Gastroesophageal sphincter (tissue), 4 donors: Measurements from ENCODE around the gene TNFAIP8. TPM values are rescaled to one million over a fixed set of nuclear protein-coding genes. Genes with fewer than 3 reads are reported as not detected.
A peak's percentile ranks its signal among the peaks of the same experiment; 100 is the strongest.

ENCODE experiments used
- ATAC-seq: fragments of 150-250 bp; one replicate; pipeline ENCODE4 v1.9.1; 2016; ENCODE audit warnings: mild to moderate bottlenecking, moderate library complexity
- H3K27ac ChIP-seq, 4 donors: fragments of 200-600 bp; sonication (generic) in 3 of 4; 1 replicate in 3 of 4; 2 replicates in 1 of 4; pipeline ENCODE4 v1.5.1; 2016 to 2019
- H3K27me3 ChIP-seq: fragments of 200-600 bp; sonication (generic); one replicate; pipeline ENCODE4 v1.5.1; 2019
- H3K36me3 ChIP-seq, 2 donors: fragments of 200-600 bp; sonication (generic); one replicate each; pipeline ENCODE4 v1.5.1; 2019; ENCODE audit warnings: control low read depth in 1 of 2
- H3K4me1 ChIP-seq, 3 donors: fragments of 200-600 bp; sonication (generic); 1 replicate in 2 of 3; 2 replicates in 1 of 3; pipeline ENCODE4 v1.5.1; 2016 to 2019; ENCODE audit warnings: control low read depth in 2 of 3
- H3K4me3 ChIP-seq, 2 donors: fragments of 200-600 bp; sonication (generic); one replicate each; pipeline ENCODE4 v1.5.1; 2019; ENCODE audit warnings: mild to moderate bottlenecking in 1 of 2, moderate library complexity in 1 of 2
- H3K9me3 ChIP-seq, 3 donors: fragments of 200-600 bp; sonication (generic); one replicate each; pipeline ENCODE4 v1.5.1; 2017 to 2019; ENCODE audit warnings: control low read depth in 2 of 3
- EP300 ChIP-seq: sonication (generic); formaldehyde crosslinking; IDR thresholded peaks from one replicate; pipeline ENCODE4 v1.6.1; 2017; ENCODE audit warnings: antibody characterized with exemption, mild to moderate bottlenecking
- POLR2A ChIP-seq, 2 donors: fragments of 450-650 bp; IDR thresholded peaks; one replicate each; pipeline ENCODE4 v1.6.1; 2017; ENCODE audit warnings: antibody characterized with exemption in 2 of 2, mild to moderate bottlenecking in 2 of 2, moderate library complexity in 1 of 2
- POLR2AphosphoS5 ChIP-seq: sonication (generic); formaldehyde crosslinking; IDR thresholded peaks from one replicate; pipeline ENCODE4 v1.6.1; 2017; ENCODE audit warnings: antibody characterized with exemption
- WGBS, 2 donors: methylation state at CpG; one replicate each; pipeline ENCODE4 v1.1.5; 2018; ENCODE audit warnings: low coverage in 1 of 2; 5-methylcytosine and 5-hydroxymethylcytosine counted together
- total RNA-seq, 4 donors: library from RNA; depleted of rRNA; stranded (reverse); fragments of >200 nt; gene quantifications; one replicate each; pipeline ENCODE4 v1.1.0, GENCODE V29; 2016
- TF ChIP-seq, protein P1 (sequence below), 4 experiments: fragments of 200-600 bp in 2 of 4; fragments of 450-650 bp in 2 of 4; sonication (generic) in 1 of 4; IDR thresholded peaks; one replicate each; pipeline ENCODE4 v1.5.1; 2017 to 2019; ENCODE audit warnings: antibody characterized with exemption in 4 of 4, mild to moderate bottlenecking in 2 of 4, moderate library complexity in 2 of 4

TNFAIP8 gene
- total RNA-seq, result 10 to 100 TPM; 25.4 to 76.7 (median 31.6) TPM

DNA sequence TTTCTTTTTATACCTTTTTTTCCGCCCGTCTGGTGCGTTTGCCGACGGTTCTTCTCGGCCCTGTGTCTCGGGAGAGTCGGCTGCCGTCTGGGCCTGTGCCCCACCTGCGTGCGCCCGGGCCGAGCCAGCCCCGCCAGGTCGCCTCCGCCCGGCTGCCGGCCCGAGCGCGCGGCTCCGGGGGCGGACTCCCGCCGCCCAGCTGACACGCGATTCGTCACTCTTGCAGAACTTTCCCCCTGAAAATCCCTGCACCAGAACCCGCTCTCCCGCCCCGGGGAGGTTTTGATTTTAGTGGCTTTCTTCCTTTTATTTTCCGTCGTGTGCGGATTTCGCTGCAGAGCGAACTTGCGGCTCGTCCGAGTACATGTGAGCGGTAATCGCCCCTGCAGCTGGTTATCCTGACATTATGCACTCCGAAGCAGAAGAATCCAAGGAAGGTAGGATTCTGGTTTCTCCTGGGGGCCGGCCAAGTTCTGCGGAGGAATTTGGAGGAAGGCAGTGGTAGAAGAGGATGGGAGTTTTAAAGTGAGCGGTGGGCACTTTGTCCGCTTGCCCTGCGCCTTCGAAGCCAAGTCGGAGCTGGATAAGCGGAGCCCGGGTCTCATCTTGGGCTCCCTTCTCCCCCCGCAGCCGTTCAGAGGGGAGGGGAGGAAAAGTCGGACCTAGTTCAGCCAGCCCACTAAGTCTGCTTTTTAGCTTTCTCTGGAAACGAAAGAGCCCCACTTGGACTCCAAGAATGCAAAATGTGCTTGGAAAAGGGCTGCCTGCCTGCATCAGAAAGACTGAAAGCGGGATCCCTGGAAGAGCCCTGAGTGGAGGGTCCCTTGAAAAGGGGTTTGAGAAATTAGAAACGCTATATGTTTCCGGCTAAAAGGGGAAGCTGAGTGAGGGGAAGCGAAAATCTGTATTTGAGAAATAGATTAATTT, at the start of gene TNFAIP8:
TNFAIP8 (plus strand) TSS at position 335 of the 927 bp plus-strand sequence; CDS start at position 407, 72 bp downstream.
- Histone ChIP-seq H3K36me3 (no peaks in the 10 kb centered on the region), H3K27me3 (no peaks in the 10 kb centered on the region), H3K27ac (peak within 1 kb of the TSS; percentile 81 to 91 (median 84)), H3K4me3 (peak within 1 kb of the TSS; percentile 57 to 97), H3K9me3 (no peaks in the 10 kb centered on the region), H3K4me1 (peaks cover 0 to 64% (median 9%) of the 10 kb centered on the region in 3 donors)
- WGBS, 2 donors, result 0 to 1% methylated on average over 29 to 48 of the region's 60 CpGs
- peak; percentile 27 for TF ChIP-seq POLR2AphosphoS5
- TF ChIP-seq POLR2A (IDR thresholded peaks at IDR 0.05), result peak in 1 of 2 donors; percentile 24
- TF ChIP-seq, protein P1, sequence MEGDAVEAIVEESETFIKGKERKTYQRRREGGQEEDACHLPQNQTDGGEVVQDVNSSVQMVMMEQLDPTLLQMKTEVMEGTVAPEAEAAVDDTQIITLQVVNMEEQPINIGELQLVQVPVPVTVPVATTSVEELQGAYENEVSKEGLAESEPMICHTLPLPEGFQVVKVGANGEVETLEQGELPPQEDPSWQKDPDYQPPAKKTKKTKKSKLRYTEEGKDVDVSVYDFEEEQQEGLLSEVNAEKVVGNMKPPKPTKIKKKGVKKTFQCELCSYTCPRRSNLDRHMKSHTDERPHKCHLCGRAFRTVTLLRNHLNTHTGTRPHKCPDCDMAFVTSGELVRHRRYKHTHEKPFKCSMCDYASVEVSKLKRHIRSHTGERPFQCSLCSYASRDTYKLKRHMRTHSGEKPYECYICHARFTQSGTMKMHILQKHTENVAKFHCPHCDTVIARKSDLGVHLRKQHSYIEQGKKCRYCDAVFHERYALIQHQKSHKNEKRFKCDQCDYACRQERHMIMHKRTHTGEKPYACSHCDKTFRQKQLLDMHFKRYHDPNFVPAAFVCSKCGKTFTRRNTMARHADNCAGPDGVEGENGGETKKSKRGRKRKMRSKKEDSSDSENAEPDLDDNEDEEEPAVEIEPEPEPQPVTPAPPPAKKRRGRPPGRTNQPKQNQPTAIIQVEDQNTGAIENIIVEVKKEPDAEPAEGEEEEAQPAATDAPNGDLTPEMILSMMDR (IDR thresholded peaks at IDR 0.05), result no peak
- ATAC-seq, result peak; percentile 84

DNA sequence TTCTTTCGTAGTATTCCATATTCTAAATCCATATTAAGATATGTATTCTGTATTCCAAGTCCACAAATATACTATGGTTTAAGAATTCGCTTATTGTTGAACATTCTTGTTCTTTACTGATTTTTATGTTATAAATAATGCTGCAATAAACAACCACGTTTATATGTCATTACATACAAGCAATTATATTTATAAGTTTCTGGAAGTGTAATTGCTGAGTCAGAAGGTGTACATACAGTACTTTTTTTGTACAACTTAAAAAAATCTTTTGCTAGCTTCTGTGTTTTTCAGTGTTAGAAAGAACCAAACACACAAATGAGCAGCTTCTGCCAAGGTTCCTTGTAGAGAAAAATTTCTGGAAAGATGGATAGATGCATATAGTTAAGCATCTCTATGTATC, 48.6 kb upstream of the TNFAIP8 start:
- no peak overlapping the region for H3K27ac ChIP-seq
- H3K27me3 ChIP-seq, result no peaks in the 10 kb centered on the region
- H3K36me3 ChIP-seq, result no peaks in the 10 kb centered on the region
- WGBS, 2 donors, result 80 to 82% methylated on average over 3 of the region's 3 CpGs
- TF ChIP-seq, protein P1 (IDR thresholded peaks at IDR 0.05), result no peak
- TF ChIP-seq POLR2AphosphoS5 (no peak), POLR2A (IDR thresholded peaks at IDR 0.05) (no peak), EP300 (no peak)
- peaks cover 0 to 42% (median 14%) of the 10 kb centered on the region in 3 donors for H3K4me1 ChIP-seq
- ATAC-seq, result no peak
- H3K4me3 ChIP-seq, result no peak overlapping the region
- no peaks in the 10 kb centered on the region for H3K9me3 ChIP-seq

DNA sequence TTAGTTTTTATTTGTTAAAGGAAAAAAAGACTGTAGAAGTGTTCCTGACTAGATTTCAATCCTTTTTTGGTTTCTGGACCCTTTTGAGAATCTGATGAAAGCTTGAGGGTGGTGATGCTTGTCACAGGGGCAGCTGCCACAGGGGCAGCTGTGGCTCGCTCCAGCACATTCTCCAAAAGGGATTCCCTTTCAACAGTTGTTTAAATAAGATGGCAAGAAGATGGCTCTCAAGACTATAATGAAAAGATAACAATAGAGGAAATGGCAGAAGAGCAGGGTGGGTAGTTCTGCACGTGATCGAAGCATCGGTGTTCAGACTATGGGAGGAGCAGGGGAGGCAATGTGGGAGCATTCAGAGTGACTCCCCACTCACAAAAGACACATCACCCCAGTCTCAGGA, 46.5 kb upstream of the TNFAIP8 start:
- H3K4me1 ChIP-seq, result peaks cover 0 to 37% (median 1%) of the 10 kb centered on the region in 3 donors
- no peak overlapping the region for H3K27ac ChIP-seq
- H3K36me3 ChIP-seq, result no peaks in the 10 kb centered on the region
- no peaks in the 10 kb centered on the region for H3K9me3 ChIP-seq
- TF ChIP-seq POLR2AphosphoS5 (no peak), POLR2A (IDR thresholded peaks at IDR 0.05) (no peak), EP300 (no peak)
- TF ChIP-seq, protein P1 (IDR thresholded peaks at IDR 0.05), result no peak
- 100% methylated on average over 1 of the region's 4 CpGs; no CpG with 5 or more reads in 1 of the 2 donors for WGBS, 2 donors
- ATAC-seq, result no peak
- H3K4me3 ChIP-seq, result no peak overlapping the region
- H3K27me3 ChIP-seq, result no peaks in the 10 kb centered on the region

DNA sequence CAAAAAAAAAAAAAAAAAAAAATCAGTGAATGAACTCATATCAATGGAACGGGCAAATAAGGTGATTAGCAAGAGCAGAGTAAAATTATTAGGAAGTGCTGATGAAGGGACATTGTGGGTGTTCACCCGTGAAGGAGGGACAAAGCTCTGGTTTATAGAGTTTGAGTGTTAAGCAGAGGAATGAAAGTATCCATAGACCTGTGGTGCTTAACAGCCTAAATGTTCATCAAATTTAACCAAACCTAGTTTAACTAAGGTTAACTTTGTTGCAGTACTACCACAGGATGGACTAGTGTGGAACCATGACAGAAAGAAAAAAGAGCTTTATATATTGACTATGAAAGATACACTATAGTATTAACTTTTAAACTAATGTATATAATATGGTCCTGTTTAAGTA, 44.1 kb upstream of the TNFAIP8 start:
- Histone ChIP-seq H3K27ac (no peak overlapping the region), H3K36me3 (no peaks in the 10 kb centered on the region), H3K9me3 (no peaks in the 10 kb centered on the region), H3K4me1 (peaks cover 0 to 42% (median 4%) of the 10 kb centered on the region in 3 donors), H3K4me3 (no peak overlapping the region), H3K27me3 (no peaks in the 10 kb centered on the region)
- ATAC-seq, result no peak
- WGBS, 2 donors, result 88 to 96% methylated on average over 2 of the region's 2 CpGs
- TF ChIP-seq EP300 (no peak), POLR2A (IDR thresholded peaks at IDR 0.05) (no peak), POLR2AphosphoS5 (no peak)
- TF ChIP-seq, protein P1 (IDR thresholded peaks at IDR 0.05), result no peak
